SK-N-SH treated with all-trans-retinoic acid at 6 μM for 48 hours (cell line): ENCODE data around the gene GPR32.
"Not testable (repeated sequence)": the region's sequence is repeated elsewhere in the genome, so short reads cannot be mapped to it uniquely, and the experiment has no call there.

Source experiments
- ATAC-seq: fragments of 200-7000 bp; cut with Tn5 transposase; 3 replicates; pipeline ENCODE4 v1.9.1; 2020; ENCODE audit warnings: mild to moderate bottlenecking, moderate library complexity
- ARNTL ChIP-seq: fragments of 450-650 bp; formaldehyde crosslinking; IDR thresholded peaks from 2 replicates; pipeline ENCODE4 v1.5.0; 2020; ENCODE audit warnings: low read depth, mild to moderate bottlenecking, moderate library complexity, borderline replicate concordance
- BACH2 ChIP-seq: fragments of 250-450 bp; sonication (Bioruptor Pico); IDR thresholded peaks from 2 replicates; pipeline ENCODE4 v1.9.0; 2021; ENCODE audit warnings: mild to moderate bottlenecking, borderline replicate concordance
- CREB5 ChIP-seq: fragments of 250-450 bp; sonication (Bioruptor Pico); IDR thresholded peaks from 2 replicates; pipeline ENCODE4 v1.5.1; 2020; ENCODE audit warnings: low read depth, mild to moderate bottlenecking, moderate library complexity
- CSDC2 ChIP-seq: fragments of 250-450 bp; sonication (Bioruptor Pico); IDR thresholded peaks from 2 replicates; pipeline ENCODE4 v1.5.0; 2020; ENCODE audit warnings: mild to moderate bottlenecking, moderate library complexity
- CSRNP3 ChIP-seq: fragments of 250-450 bp; sonication (Bioruptor Pico); IDR thresholded peaks from 2 replicates; pipeline ENCODE4 v1.5.1; 2021; ENCODE audit warnings: mild to moderate bottlenecking, moderate library complexity
- ESRRG ChIP-seq: fragments of 250-450 bp; sonication (Bioruptor Pico); IDR thresholded peaks from 2 replicates; pipeline ENCODE4 v1.6.1; 2021; ENCODE audit warnings: mild to moderate bottlenecking
- GLIS3 ChIP-seq: fragments of 250-450 bp; sonication (Bioruptor Pico); IDR thresholded peaks from 2 replicates; pipeline ENCODE4 v1.5.0; 2020; ENCODE audit warnings: mild to moderate bottlenecking, moderate library complexity
- ISL1 ChIP-seq: fragments of 250-450 bp; sonication (Bioruptor Pico); IDR thresholded peaks from 2 replicates; pipeline ENCODE4 v2.1.2; 2022; ENCODE audit warnings: mild to moderate bottlenecking, moderate library complexity
- OSR1 ChIP-seq: fragments of 250-450 bp; sonication (Bioruptor Pico); IDR thresholded peaks from 2 replicates; pipeline ENCODE4 v1.8.0; 2022; ENCODE audit warnings: moderate library complexity, mild to moderate bottlenecking, inconsistent platforms
- PATZ1 ChIP-seq: fragments of 250-450 bp; sonication (Bioruptor Pico); IDR thresholded peaks from 2 replicates; pipeline ENCODE4 v1.8.0; 2020; ENCODE audit warnings: mild to moderate bottlenecking, moderate library complexity, borderline replicate concordance
- POU6F1 ChIP-seq: fragments of 250-450 bp; sonication (Bioruptor Pico); IDR thresholded peaks from 2 replicates; pipeline ENCODE4 v1.8.0; 2021; ENCODE audit warnings: low read depth, mild to moderate bottlenecking, moderate library complexity, borderline replicate concordance
- PPARA ChIP-seq: fragments of 250-450 bp; sonication (Bioruptor Pico); IDR thresholded peaks from 2 replicates; pipeline ENCODE4 v1.5.0; 2020; ENCODE audit warnings: mild to moderate bottlenecking, borderline replicate concordance
- RARB ChIP-seq: fragments of 250-450 bp; sonication (Bioruptor Pico); IDR thresholded peaks from 2 replicates; pipeline ENCODE4 v1.8.0; 2021; ENCODE audit warnings: mild to moderate bottlenecking, moderate library complexity
- SNAI2 ChIP-seq: fragments of 250-450 bp; sonication (Bioruptor Pico); IDR thresholded peaks from 2 replicates; pipeline ENCODE4 v1.5.0; 2020; ENCODE audit warnings: mild to moderate bottlenecking, moderate library complexity
- TCF4 ChIP-seq: fragments of 250-450 bp; sonication (Bioruptor Pico); IDR thresholded peaks from 2 replicates; pipeline ENCODE4 v1.8.0; 2021; ENCODE audit warnings: mild to moderate bottlenecking, moderate library complexity, borderline replicate concordance
- TOX ChIP-seq: fragments of 250-450 bp; sonication (Bioruptor Pico); IDR thresholded peaks from 2 replicates; pipeline ENCODE4 v1.8.0; 2021; ENCODE audit warnings: mild to moderate bottlenecking, moderate library complexity, borderline replicate concordance
- ZC3H10 ChIP-seq: fragments of 250-450 bp; sonication (Bioruptor Pico); IDR thresholded peaks from 2 replicates; pipeline ENCODE4 v1.5.1; 2021; ENCODE audit warnings: mild to moderate bottlenecking, moderate library complexity
- ZFP3 ChIP-seq: fragments of 250-450 bp; sonication (Bioruptor Pico); IDR thresholded peaks from 2 replicates; pipeline ENCODE4 v1.5.0; 2020; ENCODE audit warnings: mild to moderate bottlenecking, moderate library complexity
- ZFP30 ChIP-seq: fragments of 450-650 bp; formaldehyde crosslinking; IDR thresholded peaks from 2 replicates; pipeline ENCODE4 v1.5.0; 2022; ENCODE audit warnings: mild to moderate bottlenecking, moderate library complexity
- ZNF565 ChIP-seq: fragments of 450-650 bp; formaldehyde crosslinking; conservative IDR thresholded peaks from 2 replicates; pipeline ENCODE4 v1.5.0; 2020; ENCODE audit warnings: low read depth, mild to moderate bottlenecking, moderate library complexity
- ZNF70 ChIP-seq: fragments of 450-650 bp; formaldehyde crosslinking; IDR thresholded peaks from 2 replicates; pipeline ENCODE4 v1.5.0; 2020; ENCODE audit warnings: mild to moderate bottlenecking, moderate library complexity
- ZNF8 ChIP-seq: fragments of 450-650 bp; formaldehyde crosslinking; IDR thresholded peaks from 2 replicates; pipeline ENCODE4 v1.5.0; 2020; ENCODE audit warnings: mild to moderate bottlenecking, moderate library complexity
- TF ChIP-seq, protein P1 (sequence below): fragments of 250-450 bp; sonication (Bioruptor Pico); IDR thresholded peaks from 2 replicates; pipeline ENCODE4 v1.5.0; 2020; ENCODE audit warnings: mild to moderate bottlenecking, moderate library complexity

The GPR32 gene

GRCh38 chr19:50772476-50772875, 2.2 kb downstream of the GPR32 start:
- 0 out of 3 replicates have a peak, but pooled peaks have one; percentile 33 for ATAC-seq
- TF ChIP-seq CSRNP3 (CRISPR knock-in tag) (no peak), ZNF565 (no peak), BACH2 (no peak), ZNF70 (no peak), ESRRG (CRISPR knock-in tag) (no peak), GLIS3 (CRISPR knock-in tag) (no peak), TOX (no peak), ARNTL (CRISPR knock-in tag) (no peak), RARB (CRISPR knock-in tag) (no peak), OSR1 (no peak), ZFP3 (CRISPR knock-in tag) (no peak), ZFP30 (CRISPR knock-in tag) (no peak), SNAI2 (CRISPR knock-in tag) (no peak), TCF4 (CRISPR knock-in tag) (no peak), PPARA (CRISPR knock-in tag) (no peak), ZC3H10 (CRISPR knock-in tag) (no peak)
- TF ChIP-seq, protein P1, sequence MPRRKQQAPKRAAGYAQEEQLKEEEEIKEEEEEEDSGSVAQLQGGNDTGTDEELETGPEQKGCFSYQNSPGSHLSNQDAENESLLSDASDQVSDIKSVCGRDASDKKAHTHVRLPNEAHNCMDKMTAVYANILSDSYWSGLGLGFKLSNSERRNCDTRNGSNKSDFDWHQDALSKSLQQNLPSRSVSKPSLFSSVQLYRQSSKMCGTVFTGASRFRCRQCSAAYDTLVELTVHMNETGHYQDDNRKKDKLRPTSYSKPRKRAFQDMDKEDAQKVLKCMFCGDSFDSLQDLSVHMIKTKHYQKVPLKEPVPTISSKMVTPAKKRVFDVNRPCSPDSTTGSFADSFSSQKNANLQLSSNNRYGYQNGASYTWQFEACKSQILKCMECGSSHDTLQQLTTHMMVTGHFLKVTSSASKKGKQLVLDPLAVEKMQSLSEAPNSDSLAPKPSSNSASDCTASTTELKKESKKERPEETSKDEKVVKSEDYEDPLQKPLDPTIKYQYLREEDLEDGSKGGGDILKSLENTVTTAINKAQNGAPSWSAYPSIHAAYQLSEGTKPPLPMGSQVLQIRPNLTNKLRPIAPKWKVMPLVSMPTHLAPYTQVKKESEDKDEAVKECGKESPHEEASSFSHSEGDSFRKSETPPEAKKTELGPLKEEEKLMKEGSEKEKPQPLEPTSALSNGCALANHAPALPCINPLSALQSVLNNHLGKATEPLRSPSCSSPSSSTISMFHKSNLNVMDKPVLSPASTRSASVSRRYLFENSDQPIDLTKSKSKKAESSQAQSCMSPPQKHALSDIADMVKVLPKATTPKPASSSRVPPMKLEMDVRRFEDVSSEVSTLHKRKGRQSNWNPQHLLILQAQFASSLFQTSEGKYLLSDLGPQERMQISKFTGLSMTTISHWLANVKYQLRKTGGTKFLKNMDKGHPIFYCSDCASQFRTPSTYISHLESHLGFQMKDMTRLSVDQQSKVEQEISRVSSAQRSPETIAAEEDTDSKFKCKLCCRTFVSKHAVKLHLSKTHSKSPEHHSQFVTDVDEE (CRISPR knock-in tag): no peak

- not testable (repeated sequence) for ATAC-seq
These were observed 2.6 kb downstream of the GPR32 start for GRCh38 chr19:50772912-50773311.

- not testable (repeated sequence) for ATAC-seq
These were observed 3.2 kb downstream of the GPR32 start for GRCh38 chr19:50773454-50773853.

GRCh38 chr19:50776131-50776530, 5.9 kb downstream of the GPR32 start:
- TF ChIP-seq CSRNP3 (CRISPR knock-in tag): no peak
- no peak for TF ChIP-seq ZFP30 (CRISPR knock-in tag)
- TF ChIP-seq ZNF8: no peak
- TF ChIP-seq POU6F1 (CRISPR knock-in tag): no peak
- no peak for TF ChIP-seq CREB5 (CRISPR knock-in tag)
- TF ChIP-seq PATZ1 (CRISPR knock-in tag): no peak
- no peak for TF ChIP-seq TCF4 (CRISPR knock-in tag)
- no peak for TF ChIP-seq ZNF565
- no peak for TF ChIP-seq ZC3H10 (CRISPR knock-in tag)
- no peak for TF ChIP-seq SNAI2 (CRISPR knock-in tag)
- no peak for TF ChIP-seq PPARA (CRISPR knock-in tag)
- no peak for TF ChIP-seq ESRRG (CRISPR knock-in tag)
- TF ChIP-seq CSDC2 (CRISPR knock-in tag): no peak
- no peak for TF ChIP-seq ISL1 (CRISPR knock-in tag)
- TF ChIP-seq GLIS3 (CRISPR knock-in tag): no peak
- no peak for ATAC-seq
